GM12874 (cell line): Measurements from ENCODE around the gene HDGF.

ENCODE experiments used
- CTCF ChIP-seq: IDR thresholded peaks from 2 replicates; pipeline ENCODE4 v1.5.1; 2011; ENCODE audit warnings: low read depth, mild to moderate bottlenecking, control low read depth, low read length, moderate library complexity; ENCODE audit not compliant: insufficient read depth

Gene HDGF

DNA sequence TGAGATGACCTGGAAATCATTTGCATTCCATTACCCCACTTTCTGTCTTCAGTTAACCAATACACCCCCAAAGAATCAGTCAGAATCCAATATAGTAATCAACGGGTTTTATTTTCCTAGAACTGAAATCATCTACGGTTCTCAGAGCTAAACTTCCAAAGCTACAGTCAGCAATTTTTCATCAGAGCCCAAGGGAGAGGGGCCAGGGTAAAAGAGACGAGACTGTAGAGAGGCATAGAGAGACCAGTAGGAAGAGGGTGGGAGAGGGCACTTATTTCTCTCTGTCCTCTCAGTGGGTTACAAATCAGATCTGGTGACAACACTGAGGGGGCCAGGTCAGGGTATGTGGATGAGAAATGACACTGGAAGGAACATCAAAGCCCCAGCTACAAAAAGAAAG, 9.5 kb downstream of the HDGF start:
- TF ChIP-seq CTCF = no peak

DNA sequence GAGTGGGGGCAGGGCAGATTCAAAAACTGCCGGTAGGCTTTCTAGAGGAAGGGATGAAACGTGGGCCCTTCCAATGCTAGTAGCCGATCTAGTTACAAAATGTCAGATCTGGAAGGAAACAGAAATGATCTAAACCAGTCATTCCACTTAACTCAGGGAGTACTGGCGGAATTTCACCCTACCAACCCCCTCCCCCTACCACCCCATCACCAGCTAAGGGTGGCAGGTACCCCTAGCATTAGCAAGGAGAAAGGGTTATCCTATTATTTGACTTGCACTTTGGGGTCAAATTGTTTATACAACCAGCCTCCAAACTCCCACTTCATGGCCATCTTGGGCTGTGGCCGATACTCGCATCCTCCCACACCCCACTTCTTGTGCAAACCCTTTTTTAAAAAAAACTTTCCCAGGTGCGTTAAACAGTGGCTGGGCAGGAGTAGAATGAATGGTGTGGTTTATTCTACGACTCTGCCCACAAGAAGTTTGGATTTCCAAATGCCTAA, 9.9 kb downstream of the HDGF start:
- TF ChIP-seq CTCF = no peak

GRCh38 chr1:156740741-156741480, 10.6 kb downstream of the HDGF start, which contains the start of gene MRPL24:
MRPL24 (minus strand) TSS chr1:156741088; CDS start chr1:156738704, 2,384 bp downstream.
- TF ChIP-seq CTCF = no peak

DNA sequence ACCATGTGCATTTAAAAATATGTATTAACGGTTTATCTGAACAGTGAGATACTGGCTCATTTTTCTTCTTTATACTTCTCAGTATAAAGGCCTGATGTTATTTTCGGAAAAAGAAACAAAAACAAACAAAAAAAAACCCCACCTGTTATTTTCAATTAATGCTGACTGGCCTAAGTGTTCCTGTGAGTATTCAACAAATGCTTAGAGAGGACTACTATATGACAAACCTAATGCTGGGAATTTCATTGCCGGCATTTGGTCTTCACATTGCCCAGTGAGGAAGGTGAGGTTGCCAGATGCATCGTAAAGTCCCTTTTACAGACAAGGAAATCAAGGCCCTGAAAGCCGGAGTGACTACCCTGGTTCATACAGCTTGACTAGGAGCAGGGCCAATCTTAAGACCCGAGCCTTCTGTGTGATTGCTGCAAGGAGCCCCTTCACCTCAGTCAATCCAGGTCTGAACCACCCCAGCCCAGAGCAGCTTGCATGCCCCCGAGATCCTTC, 11.2 kb downstream of the HDGF start:
- TF ChIP-seq CTCF = no peak

GRCh38 chr1:156738916-156739315, 12.6 kb downstream of the HDGF start:
- no peak for TF ChIP-seq CTCF

- no peak for TF ChIP-seq CTCF
Observed at GRCh38 chr1:156738407-156738806, 13.1 kb downstream of the HDGF start.

GRCh38 chr1:156733989-156734584, 17.4 kb downstream of the HDGF start:
- no peak for TF ChIP-seq CTCF
